ENCODE results near the gene TMEM126B. TPM values are rescaled to one million over a fixed set of nuclear protein-coding genes. Genes with fewer than 3 reads are reported as not detected.
A peak's percentile ranks its signal among the peaks of the same experiment; 100 is the strongest.

TMEM126B gene
- 72.8 and 74.0 TPM in 2 replicates for total RNA-seq (2021)
- long read RNA-seq, transcript TMEM126B-202 (6 exons, 1,210 nt): major isoform, 46 of 113 reads
- long read RNA-seq, transcript TMEM126B-201 (5 exons, 989 nt): minor isoform, 28 of 113 reads
- long read RNA-seq, transcript TMEM126B-209 (6 exons, 820 nt): minor isoform, 6 of 113 reads
- long read RNA-seq, partial matches to known transcripts: 7 of 113 reads
- long read RNA-seq, other reads (novel, unspliced or antisense): 21 of 113 reads

DNA sequence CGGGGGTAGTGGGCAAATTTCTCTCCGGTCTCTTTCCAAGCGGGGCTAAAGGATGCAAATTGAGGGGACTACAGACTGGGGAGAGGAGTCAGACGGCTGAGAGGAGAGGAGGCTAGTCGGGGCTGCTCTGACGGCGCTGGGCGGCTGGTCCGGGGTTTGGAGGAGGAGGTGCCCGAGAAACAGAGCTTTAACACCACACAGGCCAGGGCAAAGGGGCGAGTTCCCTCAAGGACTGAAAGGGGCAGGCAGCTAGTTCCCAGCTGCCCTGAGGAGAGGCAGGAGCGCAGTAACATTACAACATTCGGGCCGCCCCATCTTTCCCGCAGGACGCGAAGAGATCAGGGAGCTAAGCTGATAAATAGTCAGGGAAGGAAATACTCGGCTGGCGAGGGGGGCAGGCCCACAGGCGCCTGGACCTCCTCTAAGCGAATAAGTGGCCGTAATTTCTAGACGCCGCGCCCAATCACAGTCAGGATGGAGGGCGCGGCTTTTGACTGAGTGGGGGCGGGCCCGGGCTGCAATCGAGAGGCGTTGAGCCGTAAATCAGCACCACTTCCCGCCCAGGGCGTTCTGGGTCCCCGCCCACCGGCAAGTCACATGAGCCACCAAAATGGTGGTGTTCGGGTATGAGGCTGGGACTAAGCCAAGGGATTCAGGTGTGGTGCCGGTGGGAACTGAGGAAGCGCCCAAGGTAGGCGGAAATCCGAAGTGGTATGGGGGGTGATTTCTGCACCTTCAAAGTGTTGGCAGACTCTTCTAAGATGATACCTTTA is at the start of gene TMEM126B:
TSS of gene TMEM126B (plus strand) at position 596 of the 773 bp plus-strand sequence. CDS start at position 611, 15 bp downstream.
- H3K56ac ChIP-seq (ENCODE audit: insufficient read length, low read depth, low read length): peak within 1 kb of the TSS; percentile 93
- WGBS (ENCODE audit: extremely low coverage, insufficient read length, low lambda C conversion rate): no CpG with 5 or more reads among the region's 41 CpGs
- H2BK5ac ChIP-seq (ENCODE audit: insufficient read length, low read length): peak within 1 kb of the TSS; percentile 30
- H3K4me2 ChIP-seq (ENCODE audit: insufficient read depth, insufficient read length, low read length): peak within 1 kb of the TSS; percentile 94
- no peak within 1 kb of the TSS for H3K14ac ChIP-seq (ENCODE audit: insufficient read depth, low read length)
- peaks cover 10 to 21% (median 13%) of the 10 kb centered on the region in 3 experiments; a peak in 6 of 7 replicates for H3K36me3 Mint-ChIP-seq (ENCODE audit: insufficient read depth in 1 of 3, low read depth in 3 of 3)
- H2BK15ac ChIP-seq (ENCODE audit: low read depth, low read length): no peak within 1 kb of the TSS
- no peak within 1 kb of the TSS for H4K8ac ChIP-seq (replicated peaks; ENCODE audit: insufficient read length, low read depth, low read length)
- H4K91ac ChIP-seq (ENCODE audit: insufficient read length, low read depth, low read length): no peak within 1 kb of the TSS
- no peaks in the 10 kb centered on the region for H3K27me3 Mint-ChIP-seq (ENCODE audit: low read depth)
- no peak within 1 kb of the TSS for H2BK12ac ChIP-seq (ENCODE audit: insufficient read length, low read depth, low read length)
- peak within 1 kb of the TSS; percentile 98 to 99 (median 99) for H3K27ac Mint-ChIP-seq
- no peak within 1 kb of the TSS for H3K4ac ChIP-seq (ENCODE audit: low read depth, low read length)
- peak within 1 kb of the TSS; percentile 7 for H2AFZ ChIP-seq (ENCODE audit: low read length)
- no peak within 1 kb of the TSS for H2BK20ac ChIP-seq (ENCODE audit: low read depth, low read length, poor library complexity, severe bottlenecking)
- no peak within 1 kb of the TSS for H2AK5ac ChIP-seq (ENCODE audit: insufficient read length, low read length)
- H3K23ac ChIP-seq (ENCODE audit: insufficient read length, low read depth, low read length): no peak within 1 kb of the TSS
- DNase-seq: peak; percentile 98
- no peaks in the 10 kb centered on the region for H3K9me3 Mint-ChIP-seq
- H3K4me1 Mint-ChIP-seq: peaks cover 25 to 28% of the 10 kb centered on the region in 2 experiments
- H2BK120ac ChIP-seq (ENCODE audit: low read depth, low read length, poor library complexity, severe bottlenecking): no peak within 1 kb of the TSS
- H3K27ac ChIP-seq (ENCODE audit: insufficient read length, low read depth, low read length): peak within 1 kb of the TSS; percentile 15
- H3K18ac ChIP-seq (ENCODE audit: insufficient read length, low read depth, low read length): peak within 1 kb of the TSS; percentile 18
- no peaks in the 10 kb centered on the region for H4K20me1 ChIP-seq (ENCODE audit: control insufficient read depth, insufficient read depth, insufficient read length)
- no peaks in the 10 kb centered on the region for H3K9me3 ChIP-seq (ENCODE audit: control insufficient read depth, low read depth, low read length)
- no peaks in the 10 kb centered on the region for H3K4me1 ChIP-seq (ENCODE audit: insufficient read depth, low read length)
- peaks cover 21% of the 10 kb centered on the region; the same call in 1 of the 2 replicates for H3K79me2 ChIP-seq (ENCODE audit: insufficient read depth, low read length)
- H3K27me3 ChIP-seq (ENCODE audit: insufficient read depth, low read length): no peaks in the 10 kb centered on the region
- no peaks in the 10 kb centered on the region for H3K79me1 ChIP-seq (ENCODE audit: insufficient read depth, low read depth, low read length, poor library complexity, severe bottlenecking)
- peak within 1 kb of the TSS; percentile 93 for H3K9ac ChIP-seq (ENCODE audit: extremely low read depth, insufficient read length, low read length)
- peak within 1 kb of the TSS; percentile 91 for H4K5ac ChIP-seq (ENCODE audit: insufficient read length, low read depth, low read length)
- H3T11ph ChIP-seq (ENCODE audit: low read length): no peak within 1 kb of the TSS
- H3K4me3 Mint-ChIP-seq: peak within 1 kb of the TSS; percentile 91 to 97
- H3K23me2 ChIP-seq (ENCODE audit: insufficient read length, low read depth, low read length, poor library complexity, severe bottlenecking): peaks cover 6% of the 10 kb centered on the region
- TF ChIP-seq, protein P1, sequence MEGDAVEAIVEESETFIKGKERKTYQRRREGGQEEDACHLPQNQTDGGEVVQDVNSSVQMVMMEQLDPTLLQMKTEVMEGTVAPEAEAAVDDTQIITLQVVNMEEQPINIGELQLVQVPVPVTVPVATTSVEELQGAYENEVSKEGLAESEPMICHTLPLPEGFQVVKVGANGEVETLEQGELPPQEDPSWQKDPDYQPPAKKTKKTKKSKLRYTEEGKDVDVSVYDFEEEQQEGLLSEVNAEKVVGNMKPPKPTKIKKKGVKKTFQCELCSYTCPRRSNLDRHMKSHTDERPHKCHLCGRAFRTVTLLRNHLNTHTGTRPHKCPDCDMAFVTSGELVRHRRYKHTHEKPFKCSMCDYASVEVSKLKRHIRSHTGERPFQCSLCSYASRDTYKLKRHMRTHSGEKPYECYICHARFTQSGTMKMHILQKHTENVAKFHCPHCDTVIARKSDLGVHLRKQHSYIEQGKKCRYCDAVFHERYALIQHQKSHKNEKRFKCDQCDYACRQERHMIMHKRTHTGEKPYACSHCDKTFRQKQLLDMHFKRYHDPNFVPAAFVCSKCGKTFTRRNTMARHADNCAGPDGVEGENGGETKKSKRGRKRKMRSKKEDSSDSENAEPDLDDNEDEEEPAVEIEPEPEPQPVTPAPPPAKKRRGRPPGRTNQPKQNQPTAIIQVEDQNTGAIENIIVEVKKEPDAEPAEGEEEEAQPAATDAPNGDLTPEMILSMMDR (conservative IDR thresholded peaks at IDR 0.05): no peak

Measured in H9 (cell line).